Endothelial cell (in vitro differentiated cells): Measurements from ENCODE around the gene CMTM1. TPM values are rescaled to one million over a fixed set of nuclear protein-coding genes. Genes with fewer than 3 reads are reported as not detected.

ENCODE experiments used
- DNase-seq: peaks from one replicate; pipeline ENCODE4 v3.0.0; 2021; ENCODE audit warnings: low spot score
- H3K27ac Mint-ChIP-seq: one replicate; pipeline ENCODE4 v1.8.0; 2021; ENCODE audit warnings: mixed read lengths, inconsistent platforms; ENCODE audit not compliant: unreplicated experiment
- H3K27me3 Mint-ChIP-seq: one replicate; pipeline ENCODE4 v1.8.0; 2021; ENCODE audit warnings: mild to moderate bottlenecking, moderate library complexity, mixed read lengths, inconsistent platforms; ENCODE audit not compliant: unreplicated experiment
- H3K36me3 Mint-ChIP-seq: one replicate; pipeline ENCODE4 v1.8.0; 2021; ENCODE audit warnings: mild to moderate bottlenecking, low read depth, mixed read lengths, inconsistent platforms; ENCODE audit not compliant: unreplicated experiment
- H3K4me1 Mint-ChIP-seq: one replicate; pipeline ENCODE4 v1.8.0; 2021; ENCODE audit warnings: mild to moderate bottlenecking, mixed read lengths, inconsistent platforms; ENCODE audit not compliant: unreplicated experiment
- H3K4me3 Mint-ChIP-seq: one replicate; pipeline ENCODE4 v1.8.0; 2021; ENCODE audit warnings: mild to moderate bottlenecking, mixed read lengths, inconsistent platforms; ENCODE audit not compliant: unreplicated experiment
- H3K9me3 Mint-ChIP-seq: one replicate; pipeline ENCODE4 v1.8.0; 2021; ENCODE audit warnings: mixed read lengths, inconsistent platforms; ENCODE audit not compliant: unreplicated experiment
- CTCF ChIP-seq: fragments of 200-600 bp; sonication (generic); IDR thresholded peaks from one replicate; pipeline ENCODE4 v1.5.0; 2021; ENCODE audit warnings: antibody characterized with exemption; ENCODE audit not compliant: unreplicated experiment
- total RNA-seq: library from RNA; stranded (reverse); fragmentation: NEBNext Ultra II Directional; extraction: Animal tissue kit (Norgen Biotek cat#: 25700); gene quantifications from one replicate; pipeline ENCODE4 v1.2.1, GENCODE V29; 2021; ENCODE audit not compliant: unreplicated experiment

Gene CMTM1
- total RNA-seq, 1 donor from 2014 or later = 8.3 TPM

- H3K27me3 Mint-ChIP-seq = peaks cover 3% of the 10 kb centered on the region
- H3K9me3 Mint-ChIP-seq = no peaks in the 10 kb centered on the region
- no peak overlapping the region for H3K27ac Mint-ChIP-seq
- H3K4me1 Mint-ChIP-seq = peaks cover 20% of the 10 kb centered on the region
- no peak for DNase-seq
- no peak for TF ChIP-seq CTCF
- peaks cover 6% of the 10 kb centered on the region for H3K36me3 Mint-ChIP-seq
- no peak overlapping the region for H3K4me3 Mint-ChIP-seq
These were observed 22.7 kb upstream of the CMTM1 start for GRCh38 chr16:66543541-66543940.

GRCh38 chr16:66544016-66544757 is 22.1 kb upstream of the CMTM1 start:
- peaks cover 7% of the 10 kb centered on the region for H3K27me3 Mint-ChIP-seq
- H3K36me3 Mint-ChIP-seq = peaks cover 13% of the 10 kb centered on the region
- DNase-seq = no peak
- H3K4me3 Mint-ChIP-seq = no peak overlapping the region
- H3K27ac Mint-ChIP-seq = no peak overlapping the region
- peaks cover 27% of the 10 kb centered on the region for H3K4me1 Mint-ChIP-seq
- no peak for TF ChIP-seq CTCF
- no peaks in the 10 kb centered on the region for H3K9me3 Mint-ChIP-seq

GRCh38 chr16:66547101-66547989 is 18.9 kb upstream of the CMTM1 start:
- Mint-ChIP-seq H3K27me3 (peaks cover 9% of the 10 kb centered on the region), H3K4me1 (peaks cover 39% of the 10 kb centered on the region), H3K36me3 (peaks cover 16% of the 10 kb centered on the region), H3K9me3 (no peaks in the 10 kb centered on the region), H3K27ac (no peak overlapping the region), H3K4me3 (no peak overlapping the region)
- no peak for DNase-seq
- TF ChIP-seq CTCF = no peak

GRCh38 chr16:66548068-66548467 is 18.2 kb upstream of the CMTM1 start:
- DNase-seq = no peak
- Mint-ChIP-seq H3K9me3 (no peaks in the 10 kb centered on the region), H3K36me3 (peaks cover 17% of the 10 kb centered on the region), H3K27ac (peak overlapping the region; percentile 54), H3K27me3 (peaks cover 9% of the 10 kb centered on the region), H3K4me3 (peak overlapping the region; percentile 75), H3K4me1 (peaks cover 42% of the 10 kb centered on the region)
- no peak for TF ChIP-seq CTCF
